ENCODE data around the gene CDK19. TPM values are rescaled to one million over a fixed set of nuclear protein-coding genes. Genes with fewer than 3 reads are reported as not detected.

The CDK19 gene
- total and polyA plus RNA-seq, 2 of the 13 experiments (the other 11 are each of a cell fraction or from before 2014, with no cell fraction given), result 13.4 to 27.0 TPM

DNA sequence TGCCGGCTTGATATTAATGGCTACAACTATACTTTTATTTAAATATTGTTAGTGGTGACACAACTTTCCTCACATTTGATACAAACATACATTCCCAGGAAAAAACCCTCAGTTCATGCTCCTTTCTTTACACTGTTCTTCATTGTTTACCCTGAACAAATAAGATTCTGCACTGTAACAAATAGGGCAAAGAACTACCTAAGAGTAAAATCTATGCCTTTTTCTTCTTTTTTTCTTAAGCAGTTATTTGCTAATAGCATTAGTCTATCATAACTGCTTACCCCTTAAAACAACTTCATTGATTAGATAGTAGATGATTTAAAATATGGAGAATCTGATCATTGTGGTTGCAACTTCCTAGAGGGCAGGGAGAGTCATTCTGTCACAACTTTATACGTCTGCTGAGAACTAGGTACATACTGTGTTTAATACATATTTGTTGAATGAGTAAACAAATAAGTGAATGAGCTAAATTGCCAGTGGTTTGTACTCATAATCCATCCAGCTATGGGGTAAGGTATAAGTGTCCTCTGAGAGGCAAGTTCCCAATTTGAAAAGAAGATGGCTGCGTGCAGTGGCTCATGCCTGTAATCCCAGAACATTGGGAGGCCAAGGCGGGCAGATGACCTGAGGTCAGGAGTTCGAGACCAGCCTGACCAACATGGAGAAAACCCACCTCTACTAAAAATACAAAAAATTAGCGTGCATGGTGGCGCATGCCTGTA, 161.0 kb downstream of the CDK19 start (continued):
- TF ChIP-seq ZNF782 (CRISPR knock-in tag; IDR thresholded peaks at IDR 0.05; ENCODE audit: borderline replicate concordance) (no peak), MED1 (CRISPR knock-in tag; IDR thresholded peaks at IDR 0.05) (peak; percentile 25; the same call in 1 of the 2 replicates), SP2 (CRISPR knock-in tag; IDR thresholded peaks at IDR 0.05) (no peak), ZNF234 (CRISPR knock-in tag; conservative IDR thresholded peaks at IDR 0.05) (no peak), TEAD3 (CRISPR knock-in tag; optimal IDR thresholded peaks at IDR 0.05; ENCODE audit: borderline replicate concordance) (no peak), HDAC2 (CRISPR knock-in tag; IDR thresholded peaks at IDR 0.05) (no peak), CCAR2 (optimal IDR thresholded peaks at IDR 0.05; ENCODE audit: low read depth, low read length) (no peak), SALL2 (CRISPR knock-in tag; IDR thresholded peaks at IDR 0.05) (no peak), SALL1 (CRISPR knock-in tag; IDR thresholded peaks at IDR 0.05) (peak; percentile 56), KDM5B (CRISPR knock-in tag; IDR thresholded peaks at IDR 0.05; ENCODE audit: borderline replicate concordance) (no peak)
- TF ChIP-seq, protein P1, sequence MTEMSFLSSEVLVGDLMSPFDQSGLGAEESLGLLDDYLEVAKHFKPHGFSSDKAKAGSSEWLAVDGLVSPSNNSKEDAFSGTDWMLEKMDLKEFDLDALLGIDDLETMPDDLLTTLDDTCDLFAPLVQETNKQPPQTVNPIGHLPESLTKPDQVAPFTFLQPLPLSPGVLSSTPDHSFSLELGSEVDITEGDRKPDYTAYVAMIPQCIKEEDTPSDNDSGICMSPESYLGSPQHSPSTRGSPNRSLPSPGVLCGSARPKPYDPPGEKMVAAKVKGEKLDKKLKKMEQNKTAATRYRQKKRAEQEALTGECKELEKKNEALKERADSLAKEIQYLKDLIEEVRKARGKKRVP (CRISPR knock-in tag; IDR thresholded peaks at IDR 0.05), result no peak
- TF ChIP-seq, protein P2, sequence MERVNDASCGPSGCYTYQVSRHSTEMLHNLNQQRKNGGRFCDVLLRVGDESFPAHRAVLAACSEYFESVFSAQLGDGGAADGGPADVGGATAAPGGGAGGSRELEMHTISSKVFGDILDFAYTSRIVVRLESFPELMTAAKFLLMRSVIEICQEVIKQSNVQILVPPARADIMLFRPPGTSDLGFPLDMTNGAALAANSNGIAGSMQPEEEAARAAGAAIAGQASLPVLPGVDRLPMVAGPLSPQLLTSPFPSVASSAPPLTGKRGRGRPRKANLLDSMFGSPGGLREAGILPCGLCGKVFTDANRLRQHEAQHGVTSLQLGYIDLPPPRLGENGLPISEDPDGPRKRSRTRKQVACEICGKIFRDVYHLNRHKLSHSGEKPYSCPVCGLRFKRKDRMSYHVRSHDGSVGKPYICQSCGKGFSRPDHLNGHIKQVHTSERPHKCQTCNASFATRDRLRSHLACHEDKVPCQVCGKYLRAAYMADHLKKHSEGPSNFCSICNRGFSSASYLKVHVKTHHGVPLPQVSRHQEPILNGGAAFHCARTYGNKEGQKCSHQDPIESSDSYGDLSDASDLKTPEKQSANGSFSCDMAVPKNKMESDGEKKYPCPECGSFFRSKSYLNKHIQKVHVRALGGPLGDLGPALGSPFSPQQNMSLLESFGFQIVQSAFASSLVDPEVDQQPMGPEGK (CRISPR knock-in tag; IDR thresholded peaks at IDR 0.05), result no peak
- TF ChIP-seq, protein P3, sequence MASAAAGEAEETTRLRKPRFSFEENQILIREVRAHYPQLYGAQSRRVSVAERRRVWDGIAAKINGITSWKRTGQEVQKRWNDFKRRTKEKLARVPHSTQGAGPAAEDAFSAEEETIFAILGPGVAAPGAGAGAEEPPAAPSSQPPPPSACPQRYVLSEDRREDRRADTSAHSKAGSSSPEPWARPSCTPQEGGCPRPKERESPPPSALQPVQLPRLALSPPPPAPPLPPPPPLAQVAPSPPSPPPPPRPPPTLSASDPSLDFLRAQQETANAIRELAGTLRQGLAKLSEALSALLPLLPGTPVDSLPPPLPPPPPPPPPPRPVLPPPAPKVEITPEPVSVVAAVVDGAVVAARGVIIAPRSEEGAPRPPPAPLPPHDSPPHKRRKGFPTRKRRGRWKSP (CRISPR knock-in tag; IDR thresholded peaks at IDR 0.05), result no peak
- TF ChIP-seq, protein P4, sequence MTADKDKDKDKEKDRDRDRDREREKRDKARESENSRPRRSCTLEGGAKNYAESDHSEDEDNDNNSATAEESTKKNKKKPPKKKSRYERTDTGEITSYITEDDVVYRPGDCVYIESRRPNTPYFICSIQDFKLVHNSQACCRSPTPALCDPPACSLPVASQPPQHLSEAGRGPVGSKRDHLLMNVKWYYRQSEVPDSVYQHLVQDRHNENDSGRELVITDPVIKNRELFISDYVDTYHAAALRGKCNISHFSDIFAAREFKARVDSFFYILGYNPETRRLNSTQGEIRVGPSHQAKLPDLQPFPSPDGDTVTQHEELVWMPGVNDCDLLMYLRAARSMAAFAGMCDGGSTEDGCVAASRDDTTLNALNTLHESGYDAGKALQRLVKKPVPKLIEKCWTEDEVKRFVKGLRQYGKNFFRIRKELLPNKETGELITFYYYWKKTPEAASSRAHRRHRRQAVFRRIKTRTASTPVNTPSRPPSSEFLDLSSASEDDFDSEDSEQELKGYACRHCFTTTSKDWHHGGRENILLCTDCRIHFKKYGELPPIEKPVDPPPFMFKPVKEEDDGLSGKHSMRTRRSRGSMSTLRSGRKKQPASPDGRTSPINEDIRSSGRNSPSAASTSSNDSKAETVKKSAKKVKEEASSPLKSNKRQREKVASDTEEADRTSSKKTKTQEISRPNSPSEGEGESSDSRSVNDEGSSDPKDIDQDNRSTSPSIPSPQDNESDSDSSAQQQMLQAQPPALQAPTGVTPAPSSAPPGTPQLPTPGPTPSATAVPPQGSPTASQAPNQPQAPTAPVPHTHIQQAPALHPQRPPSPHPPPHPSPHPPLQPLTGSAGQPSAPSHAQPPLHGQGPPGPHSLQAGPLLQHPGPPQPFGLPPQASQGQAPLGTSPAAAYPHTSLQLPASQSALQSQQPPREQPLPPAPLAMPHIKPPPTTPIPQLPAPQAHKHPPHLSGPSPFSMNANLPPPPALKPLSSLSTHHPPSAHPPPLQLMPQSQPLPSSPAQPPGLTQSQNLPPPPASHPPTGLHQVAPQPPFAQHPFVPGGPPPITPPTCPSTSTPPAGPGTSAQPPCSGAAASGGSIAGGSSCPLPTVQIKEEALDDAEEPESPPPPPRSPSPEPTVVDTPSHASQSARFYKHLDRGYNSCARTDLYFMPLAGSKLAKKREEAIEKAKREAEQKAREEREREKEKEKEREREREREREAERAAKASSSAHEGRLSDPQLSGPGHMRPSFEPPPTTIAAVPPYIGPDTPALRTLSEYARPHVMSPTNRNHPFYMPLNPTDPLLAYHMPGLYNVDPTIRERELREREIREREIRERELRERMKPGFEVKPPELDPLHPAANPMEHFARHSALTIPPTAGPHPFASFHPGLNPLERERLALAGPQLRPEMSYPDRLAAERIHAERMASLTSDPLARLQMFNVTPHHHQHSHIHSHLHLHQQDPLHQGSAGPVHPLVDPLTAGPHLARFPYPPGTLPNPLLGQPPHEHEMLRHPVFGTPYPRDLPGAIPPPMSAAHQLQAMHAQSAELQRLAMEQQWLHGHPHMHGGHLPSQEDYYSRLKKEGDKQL (CRISPR knock-in tag; IDR thresholded peaks at IDR 0.05; ENCODE audit: low read depth), result no peak
- TF ChIP-seq, protein P5, sequence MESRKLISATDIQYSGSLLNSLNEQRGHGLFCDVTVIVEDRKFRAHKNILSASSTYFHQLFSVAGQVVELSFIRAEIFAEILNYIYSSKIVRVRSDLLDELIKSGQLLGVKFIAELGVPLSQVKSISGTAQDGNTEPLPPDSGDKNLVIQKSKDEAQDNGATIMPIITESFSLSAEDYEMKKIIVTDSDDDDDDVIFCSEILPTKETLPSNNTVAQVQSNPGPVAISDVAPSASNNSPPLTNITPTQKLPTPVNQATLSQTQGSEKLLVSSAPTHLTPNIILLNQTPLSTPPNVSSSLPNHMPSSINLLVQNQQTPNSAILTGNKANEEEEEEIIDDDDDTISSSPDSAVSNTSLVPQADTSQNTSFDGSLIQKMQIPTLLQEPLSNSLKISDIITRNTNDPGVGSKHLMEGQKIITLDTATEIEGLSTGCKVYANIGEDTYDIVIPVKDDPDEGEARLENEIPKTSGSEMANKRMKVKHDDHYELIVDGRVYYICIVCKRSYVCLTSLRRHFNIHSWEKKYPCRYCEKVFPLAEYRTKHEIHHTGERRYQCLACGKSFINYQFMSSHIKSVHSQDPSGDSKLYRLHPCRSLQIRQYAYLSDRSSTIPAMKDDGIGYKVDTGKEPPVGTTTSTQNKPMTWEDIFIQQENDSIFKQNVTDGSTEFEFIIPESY (CRISPR knock-in tag; IDR thresholded peaks at IDR 0.05), result 0 out of 2 replicates have a peak, but pooled peaks have one; percentile 3

All from HepG2 (cell line).